Endothelial cell of umbilical vein (primary cell): Measurements from ENCODE around the gene TULP4. TPM values are rescaled to one million over a fixed set of nuclear protein-coding genes. Genes with fewer than 3 reads are reported as not detected.

Experiments used
- BruUV-seq: library from RNA; stranded (reverse); fragments of 400-500 nt; replicated peaks from 2 replicates; lab custom pipeline; 2021; lab: Mats Ljungman, UMichigan
- CTCF ChIA-PET: fragments of 300-600, 350-600 bp; sonication (Branson Sonifier 250); formaldehyde crosslinking; loops from one replicate; lab custom pipeline; 2021; ENCODE audit warnings: antibody characterized with exemption, inconsistent platforms; lab: Charles Lee
- POLR2A ChIA-PET: fragments of 300-600, 350-600 bp; sonication (Branson Sonifier 250); formaldehyde crosslinking; loops from one replicate; lab custom pipeline; 2021; ENCODE audit warnings: antibody characterized with exemption, inconsistent platforms; lab: Charles Lee
- DNase-seq: peaks from one replicate; pipeline ENCODE4 v3.0.0-alpha.2; 2011; ENCODE audit warnings: low read depth, low spot score
- FAIRE-seq: peaks from 2 replicates; lab custom pipeline; 2011; peaks lifted over from hg19 to GRCh38; lab: Jason Lieb, UNC
- H2AFZ ChIP-seq: 2 replicates; pipeline ENCODE4 v1.6.0; 2012; ENCODE audit warnings: low read depth, low read length, control low read depth, inconsistent platforms
- H3K27ac ChIP-seq: 2 replicates; pipeline ENCODE4 v1.5.1; 2011; ENCODE audit warnings: low read depth, mild to moderate bottlenecking, control low read depth, low read length, moderate library complexity; ENCODE audit not compliant: insufficient read depth
- H3K27me3 ChIP-seq, 2 experiments: 2 replicates each; pipeline versions ENCODE4 v1.6.0 to v1.6.1; 2011; ENCODE audit warnings: low read length in 2 of 2, mixed read lengths in 1 of 2; ENCODE audit not compliant: control insufficient read depth in 2 of 2, insufficient read depth in 2 of 2
- H3K36me3 ChIP-seq, 2 experiments: 2 replicates in 1 of 2; 3 replicates in 1 of 2; pipeline ENCODE4 v1.5.1; 2011; ENCODE audit warnings: low read length in 2 of 2, mild to moderate bottlenecking in 1 of 2, moderate library complexity in 1 of 2; ENCODE audit not compliant: control insufficient read depth in 2 of 2, insufficient read depth in 2 of 2; ENCODE audit errors: extremely low read depth in 1 of 2
- H3K4me1 ChIP-seq: 3 replicates; pipeline ENCODE4 v1.5.1; 2011; ENCODE audit warnings: mild to moderate bottlenecking, low read length; ENCODE audit not compliant: control insufficient read depth, insufficient read depth; ENCODE audit errors: extremely low read depth
- H3K4me2 ChIP-seq: 2 replicates; pipeline ENCODE4 v1.6.1; 2011; ENCODE audit warnings: low read length, control low read depth, mixed read lengths; ENCODE audit not compliant: insufficient read depth
- H3K4me3 ChIP-seq, 3 experiments: fragments of 200-600 bp in 1 of 3; sonication (generic), shearing (Covaris generic) in 1 of 3; replicated peaks in 1 of 3; 2 replicates each; pipeline ENCODE4 v1.5.1; 2011 to 2016; ENCODE audit warnings: control low read depth in 3 of 3, low read length in 3 of 3, mild to moderate bottlenecking in 2 of 3, inconsistent platforms in 1 of 3, low read depth in 1 of 3, moderate library complexity in 1 of 3; ENCODE audit not compliant: insufficient read depth in 1 of 3
- H3K79me2 ChIP-seq: 2 replicates; pipeline ENCODE4 v1.6.0; 2012; ENCODE audit warnings: low read length, inconsistent platforms; ENCODE audit not compliant: control insufficient read depth, insufficient read depth
- H3K9ac ChIP-seq: replicated peaks from 2 replicates; pipeline ENCODE3; 2011; ENCODE audit warnings: low read length, control low read depth; ENCODE audit not compliant: insufficient read depth; ENCODE audit errors: extremely low read depth
- H3K9me1 ChIP-seq: replicated peaks from 3 replicates; pipeline ENCODE4 v1.6.0; 2011; ENCODE audit warnings: mild to moderate bottlenecking, low read length; ENCODE audit not compliant: control insufficient read depth, insufficient read depth; ENCODE audit errors: extremely low read depth
- H3K9me3 ChIP-seq: replicated peaks from 2 replicates; pipeline ENCODE4 v1.5.1; 2012; ENCODE audit warnings: low read length, inconsistent platforms; ENCODE audit not compliant: control insufficient read depth, insufficient read depth
- H4K20me1 ChIP-seq: replicated peaks from 2 replicates; pipeline ENCODE3; 2011; ENCODE audit warnings: mild to moderate bottlenecking, low read length; ENCODE audit not compliant: control insufficient read depth, insufficient read depth; ENCODE audit errors: extremely low read depth
- EZH2 ChIP-seq: IDR thresholded peaks from 2 replicates; pipeline ENCODE4 v1.6.1; 2012; ENCODE audit warnings: borderline replicate concordance, low read depth, mild to moderate bottlenecking, moderate library complexity, low read length, inconsistent platforms; ENCODE audit not compliant: severe bottlenecking
- FOS ChIP-seq: IDR thresholded peaks from 2 replicates; pipeline ENCODE4 v1.6.1; 2011; ENCODE audit warnings: mild to moderate bottlenecking, low read length, moderate library complexity, borderline replicate concordance; ENCODE audit not compliant: insufficient read depth
- GATA2 ChIP-seq: IDR thresholded peaks from 2 replicates; pipeline ENCODE4 v1.7.0; 2011; ENCODE audit warnings: low read depth, mild to moderate bottlenecking, moderate library complexity, mixed read lengths, low read length; ENCODE audit not compliant: insufficient read length, insufficient read depth
- JUN ChIP-seq: IDR thresholded peaks from 2 replicates; pipeline ENCODE4 v1.6.1; 2011; ENCODE audit warnings: borderline replicate concordance, low read depth; ENCODE audit not compliant: insufficient read length, insufficient read depth
- MYC ChIP-seq: IDR thresholded peaks from one replicate; pipeline ENCODE4 v1.6.1; 2011; ENCODE audit warnings: mild to moderate bottlenecking, low read depth, low read length
- POLR2A ChIP-seq: IDR thresholded peaks from 2 replicates; pipeline ENCODE4 v1.6.1; 2012; ENCODE audit warnings: low read depth, mild to moderate bottlenecking, control low read depth, low read length
- POLR2AphosphoS5 ChIP-seq: IDR thresholded peaks from 2 replicates; pipeline ENCODE4 v1.6.1; 2012; ENCODE audit warnings: low read depth, mild to moderate bottlenecking, control low read depth, low read length, moderate library complexity; ENCODE audit not compliant: insufficient read depth
- dilution Hi-C: fragments of 300-500 bp; cut with MboI; formaldehyde crosslinking; loops from one replicate; pipeline ENCODE4 v1.15.0; 2019; ENCODE audit warnings: low sequenced_read_pairs; ENCODE audit not compliant: extremely low pct_ligation_motif_present
- intact Hi-C: fragments of 100-400 bp; cut with micrococcal nuclease; formaldehyde crosslinking; loops from one replicate; pipeline ENCODE4 v1.10.0; 2022
- polyA plus RNA-seq, 4 experiments: library from polyadenylated mRNA; depleted of rRNA in 3 of 4; stranded (reverse) in 3 of 4; unstranded in 1 of 4; fragments of >200 nt; gene quantifications; 2 replicates each; pipeline versions ENCODE4 v1.2.1 to v1.2.3, GENCODE V29; 2011 to 2012; ENCODE audit warnings: missing spikeins in 1 of 4
- total RNA-seq: library from RNA; stranded (reverse); gene quantifications from 2 replicates; pipeline ENCODE4 v1.2.3, GENCODE V29; 2021
- TF ChIP-seq, protein P1 (sequence below): IDR thresholded peaks from 2 replicates; pipeline ENCODE4 v1.6.1; 2011; ENCODE audit not compliant: insufficient read depth, insufficient read length
- TF ChIP-seq, protein P2 (sequence below), 2 donors: IDR thresholded peaks; 1 replicate in 1 of 2; 2 replicates in 1 of 2; pipeline ENCODE4 v1.5.1; 2011; ENCODE audit warnings: low read length in 2 of 2, mild to moderate bottlenecking in 2 of 2, moderate library complexity in 2 of 2, control low read depth in 1 of 2, inconsistent platforms in 1 of 2, low read depth in 1 of 2; ENCODE audit not compliant: insufficient read depth in 1 of 2; ENCODE audit errors: extremely low read depth in 1 of 2

Gene TULP4
- total and polyA plus RNA-seq, 2 donors (not counting 3 experiments of a cell fraction or from before 2014, with no cell fraction given) = 10.8 to 55.1 TPM

- intact Hi-C loops = no loop called here
- no TSS peak for BruUV-seq
Observed at GRCh38 chr6:158383057-158383456, 70.8 kb downstream of the TULP4 start.

More at GRCh38 chr6:158383057-158383456, 70.8 kb downstream of the TULP4 start:
- no peaks in the 10 kb centered on the region for H3K36me3 ChIP-seq
- H3K27ac ChIP-seq = no peak overlapping the region
- dilution Hi-C loops = no loop called here
- no peaks in the 10 kb centered on the region for H3K4me1 ChIP-seq
- DNase-seq (no peak), FAIRE-seq (no peak)
- no peak overlapping the region for H3K9ac ChIP-seq
- H3K4me3 ChIP-seq = no peak overlapping the region
- H3K9me1 ChIP-seq = peaks cover 4% of the 10 kb centered on the region
- peaks cover 6% of the 10 kb centered on the region for H3K79me2 ChIP-seq
- H2AFZ ChIP-seq = no peak overlapping the region
- no peak overlapping the region for H3K4me2 ChIP-seq
- CTCF ChIA-PET = no interaction called here
- no peaks in the 10 kb centered on the region for H3K27me3 ChIP-seq
- no peak for TF ChIP-seq POLR2AphosphoS5
- no peak for TF ChIP-seq MYC
- TF ChIP-seq, protein P1, sequence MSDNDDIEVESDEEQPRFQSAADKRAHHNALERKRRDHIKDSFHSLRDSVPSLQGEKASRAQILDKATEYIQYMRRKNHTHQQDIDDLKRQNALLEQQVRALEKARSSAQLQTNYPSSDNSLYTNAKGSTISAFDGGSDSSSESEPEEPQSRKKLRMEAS = no peak
- TF ChIP-seq JUN = no peak
- TF ChIP-seq EZH2 = no peak
- no peak for TF ChIP-seq GATA2
- TF ChIP-seq POLR2A = no peak
- TF ChIP-seq, protein P2, sequence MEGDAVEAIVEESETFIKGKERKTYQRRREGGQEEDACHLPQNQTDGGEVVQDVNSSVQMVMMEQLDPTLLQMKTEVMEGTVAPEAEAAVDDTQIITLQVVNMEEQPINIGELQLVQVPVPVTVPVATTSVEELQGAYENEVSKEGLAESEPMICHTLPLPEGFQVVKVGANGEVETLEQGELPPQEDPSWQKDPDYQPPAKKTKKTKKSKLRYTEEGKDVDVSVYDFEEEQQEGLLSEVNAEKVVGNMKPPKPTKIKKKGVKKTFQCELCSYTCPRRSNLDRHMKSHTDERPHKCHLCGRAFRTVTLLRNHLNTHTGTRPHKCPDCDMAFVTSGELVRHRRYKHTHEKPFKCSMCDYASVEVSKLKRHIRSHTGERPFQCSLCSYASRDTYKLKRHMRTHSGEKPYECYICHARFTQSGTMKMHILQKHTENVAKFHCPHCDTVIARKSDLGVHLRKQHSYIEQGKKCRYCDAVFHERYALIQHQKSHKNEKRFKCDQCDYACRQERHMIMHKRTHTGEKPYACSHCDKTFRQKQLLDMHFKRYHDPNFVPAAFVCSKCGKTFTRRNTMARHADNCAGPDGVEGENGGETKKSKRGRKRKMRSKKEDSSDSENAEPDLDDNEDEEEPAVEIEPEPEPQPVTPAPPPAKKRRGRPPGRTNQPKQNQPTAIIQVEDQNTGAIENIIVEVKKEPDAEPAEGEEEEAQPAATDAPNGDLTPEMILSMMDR (IDR thresholded peaks at IDR 0.05; ENCODE audit: extremely low read depth in 1 of 2, insufficient read depth in 1 of 2, low read depth in 1 of 2, low read length in 2 of 2) = no peak
- no peak for TF ChIP-seq FOS
- H4K20me1 ChIP-seq = peaks cover 8% of the 10 kb centered on the region
- no peaks in the 10 kb centered on the region for H3K9me3 ChIP-seq
- POLR2A ChIA-PET = no interaction called here
